GM12875 (cell line): ENCODE results near the gene TP73.
"Not testable (repeated sequence)": the region's sequence is repeated elsewhere in the genome, so short reads cannot be mapped to it uniquely, and the experiment has no call there.

Experiments used
- H3K4me3 ChIP-seq: one replicate; pipeline ENCODE4 v1.5.1; 2011; ENCODE audit warnings: low read depth, low read length, control low read depth
- CTCF ChIP-seq: IDR thresholded peaks from 2 replicates; pipeline ENCODE4 v1.5.1; 2011; ENCODE audit warnings: low read depth, mild to moderate bottlenecking, control low read depth, inconsistent platforms, low read length, moderate library complexity, borderline replicate concordance; ENCODE audit not compliant: insufficient read depth

TP73 gene

GRCh38 chr1:3746389-3746829, 94.1 kb downstream of the TP73 start:
- no peak for TF ChIP-seq CTCF
- peak overlapping the region; percentile 65 for H3K4me3 ChIP-seq

- TF ChIP-seq CTCF: no peak
- H3K4me3 ChIP-seq: peak overlapping the region; percentile 65
Measured at GRCh38 chr1:3746830-3747521, 94.7 kb downstream of the TP73 start.

GRCh38 chr1:3747522-3747848, 95.2 kb downstream of the TP73 start:
- TF ChIP-seq CTCF: no peak

DNA sequence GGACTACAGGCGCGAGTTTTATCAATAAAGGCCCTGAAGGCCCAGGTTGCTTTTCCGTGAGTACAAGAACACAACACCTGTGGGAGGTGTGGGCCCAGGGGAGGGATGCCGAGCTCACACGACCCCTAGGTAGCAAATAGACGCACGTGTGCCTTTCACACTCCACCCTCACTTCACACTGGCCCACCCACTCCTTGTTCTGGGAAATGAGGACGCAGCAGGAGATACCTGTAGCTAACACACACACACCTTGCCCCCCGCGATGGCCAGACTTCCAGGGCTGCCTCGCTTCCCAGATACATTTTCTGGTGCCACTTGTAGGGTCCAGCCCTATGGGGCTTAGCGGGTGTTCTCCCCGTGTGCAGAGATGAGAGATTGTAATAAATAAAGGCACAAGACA, 95.6 kb downstream of the TP73 start:
- H3K4me3 ChIP-seq: peak overlapping the region; percentile 65
- TF ChIP-seq CTCF: no peak

More at GRCh38 chr1:3747522-3747848, 95.2 kb downstream of the TP73 start:
- peak overlapping the region; percentile 65 for H3K4me3 ChIP-seq

DNA sequence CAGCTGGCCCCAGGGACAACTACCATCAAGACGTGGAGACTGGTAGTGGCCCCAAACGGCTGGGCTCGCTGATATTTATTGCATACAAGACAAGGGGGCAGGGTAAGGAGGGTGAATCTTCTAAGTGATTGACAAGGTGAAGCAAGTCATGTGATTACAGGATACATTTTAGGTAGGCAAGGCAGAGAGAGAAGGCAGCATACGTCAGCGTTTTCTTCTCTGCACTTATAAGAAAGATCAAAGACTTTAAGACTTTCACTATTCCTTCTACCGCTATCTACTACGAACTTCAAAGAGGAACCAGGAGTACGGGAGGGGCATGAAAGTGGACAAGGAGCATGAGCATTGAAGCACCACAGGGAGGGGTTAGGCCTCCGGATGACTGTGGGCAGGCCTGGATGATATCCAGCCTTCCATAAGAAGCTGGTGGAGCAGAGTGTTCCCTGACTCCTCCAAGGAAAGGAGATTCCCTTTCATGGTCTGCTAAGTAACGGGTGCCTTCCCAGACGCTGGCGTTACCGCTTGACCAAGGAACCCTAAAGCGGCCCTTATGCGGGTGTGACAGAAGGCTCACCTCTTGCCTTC, 96.1 kb downstream of the TP73 start:
- not testable (repeated sequence) for H3K4me3 ChIP-seq

- TF ChIP-seq CTCF: no peak
- H3K4me3 ChIP-seq: no peak overlapping the region
Measured at GRCh38 chr1:3749512-3749911, 97.2 kb downstream of the TP73 start.

- no peak overlapping the region for H3K4me3 ChIP-seq
- no peak for TF ChIP-seq CTCF
Measured at GRCh38 chr1:3750741-3751140, 98.4 kb downstream of the TP73 start.
